IPS-20b (cell line): ENCODE measurements around the gene CFAP300.

Experiments used
- H3K27ac ChIP-seq: one replicate; pipeline ENCODE4 v1.5.1; 2013; ENCODE audit warnings: low read length
- H3K27me3 ChIP-seq: 2 replicates; pipeline ENCODE4 v1.6.1; 2013; ENCODE audit warnings: mild to moderate bottlenecking, low read length, inconsistent platforms; ENCODE audit not compliant: insufficient read depth
- H3K36me3 ChIP-seq: 2 replicates; pipeline ENCODE4 v1.6.1; 2013; ENCODE audit warnings: low read depth, mild to moderate bottlenecking, inconsistent platforms, low read length, moderate library complexity; ENCODE audit not compliant: insufficient read depth
- H3K4me1 ChIP-seq: 2 replicates; pipeline ENCODE4 v1.6.1; 2013; ENCODE audit warnings: mild to moderate bottlenecking, control low read depth, inconsistent platforms, low read length, moderate library complexity; ENCODE audit not compliant: insufficient read depth
- H3K4me3 ChIP-seq: 2 replicates; pipeline ENCODE4 v1.5.1; 2013; ENCODE audit warnings: mild to moderate bottlenecking, low read length, inconsistent platforms
- H3K9ac ChIP-seq: 2 replicates; pipeline ENCODE4 v1.6.1; 2013; ENCODE audit warnings: low read depth, mild to moderate bottlenecking, inconsistent platforms, low read length, moderate library complexity
- H3K9me3 ChIP-seq: 2 replicates; pipeline ENCODE4 v1.6.1; 2013; ENCODE audit warnings: mild to moderate bottlenecking, low read depth, low read length, inconsistent platforms; ENCODE audit not compliant: insufficient read depth

The CFAP300 gene

DNA sequence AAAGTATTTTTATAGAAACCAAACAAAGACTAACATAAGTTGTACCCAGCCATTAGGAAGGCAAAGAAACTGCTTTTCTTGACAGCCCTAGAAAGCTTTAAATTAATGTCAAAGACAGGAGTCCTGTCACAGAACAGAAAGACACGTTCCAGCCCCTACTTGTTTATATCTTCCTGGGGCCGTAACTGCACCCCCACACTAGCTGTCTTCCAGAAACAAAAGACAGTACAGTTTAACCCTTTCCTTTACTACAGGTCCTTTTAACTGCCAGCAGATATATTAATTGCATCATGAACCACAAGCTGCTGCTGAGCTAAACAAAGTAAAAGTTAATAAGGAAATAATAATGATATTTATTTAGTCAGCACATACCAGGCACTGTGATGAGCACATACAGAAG, 20.3 kb upstream of the CFAP300 start:
- Histone ChIP-seq H3K27me3 (no peaks in the 10 kb centered on the region), H3K4me3 (no peak overlapping the region), H3K27ac (no peak overlapping the region), H3K4me1 (no peaks in the 10 kb centered on the region), H3K9me3 (no peaks in the 10 kb centered on the region), H3K36me3 (no peaks in the 10 kb centered on the region), H3K9ac (no peak overlapping the region)

- Histone ChIP-seq H3K27me3 (no peaks in the 10 kb centered on the region), H3K9me3 (peaks cover 5% of the 10 kb centered on the region), H3K36me3 (no peaks in the 10 kb centered on the region), H3K4me3 (no peak overlapping the region), H3K27ac (no peak overlapping the region), H3K4me1 (no peaks in the 10 kb centered on the region), H3K9ac (no peak overlapping the region)
These were observed 10.5 kb upstream of the CFAP300 start for GRCh38 chr11:102036757-102037156.

DNA sequence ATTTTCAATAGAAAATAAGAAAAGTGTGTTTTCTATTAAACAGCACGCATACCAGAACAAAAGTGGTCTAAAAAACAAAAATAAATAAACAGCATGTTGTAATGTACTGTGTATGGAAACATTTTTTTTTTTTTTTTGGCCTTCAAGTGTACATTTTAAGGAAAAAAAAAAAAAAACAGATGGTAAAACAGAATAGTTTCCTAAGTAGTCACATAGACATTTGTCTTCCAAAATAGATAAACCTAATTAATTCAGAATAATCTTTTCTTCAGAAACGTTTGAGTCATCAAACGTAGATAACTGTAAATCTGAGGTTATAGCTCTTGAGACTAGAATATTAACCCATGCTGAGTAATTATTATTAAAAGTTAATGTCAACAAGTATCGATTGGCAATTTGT, 396 bp upstream of the CFAP300 start:
- peak overlapping the region; percentile 73; the same call in 1 of the 2 replicates for H3K4me3 ChIP-seq

DNA sequence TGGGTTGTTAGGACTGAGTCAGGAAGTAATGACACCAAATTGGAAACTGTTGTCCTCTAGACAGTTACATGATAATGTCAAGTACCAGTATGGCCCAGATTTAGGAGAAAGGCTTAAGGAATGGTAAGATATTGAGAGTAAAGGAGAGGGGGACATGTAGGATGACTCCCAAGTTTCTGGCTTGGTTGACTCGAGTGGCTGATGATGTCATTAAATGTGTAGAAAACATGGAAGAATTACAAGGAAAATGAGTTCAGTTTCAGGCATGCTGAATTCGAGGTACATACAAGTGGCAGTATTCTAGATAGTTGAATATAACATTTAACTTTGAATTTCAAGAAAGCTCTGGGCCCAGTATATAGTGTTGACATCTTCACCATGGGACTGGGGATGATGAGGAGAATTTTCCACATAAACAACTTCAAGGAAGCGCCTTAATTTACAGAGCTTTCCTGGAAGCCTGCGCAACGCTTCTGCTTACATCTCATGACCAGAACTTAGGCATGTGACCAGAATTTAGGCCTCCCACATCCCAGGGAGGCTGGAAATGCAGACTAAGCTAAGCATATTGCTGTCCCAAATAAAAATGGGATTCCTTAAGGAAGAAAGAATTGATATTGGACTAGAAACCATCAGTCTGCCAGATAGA, 3.8 kb downstream of the CFAP300 start:
- no peaks in the 10 kb centered on the region for H3K9me3 ChIP-seq
- H3K4me3 ChIP-seq, result no peak overlapping the region
- peaks cover 6% of the 10 kb centered on the region; the same call in 1 of the 2 replicates for H3K27me3 ChIP-seq
- no peak overlapping the region for H3K27ac ChIP-seq
- H3K9ac ChIP-seq, result no peak overlapping the region
- H3K4me1 ChIP-seq, result no peaks in the 10 kb centered on the region
- H3K36me3 ChIP-seq, result no peaks in the 10 kb centered on the region

More for the DNA sequence above, 396 bp upstream of the CFAP300 start:
- H3K9ac ChIP-seq, result no peak overlapping the region
- H3K4me1 ChIP-seq, result no peaks in the 10 kb centered on the region
- H3K27me3 ChIP-seq, result peaks cover 6% of the 10 kb centered on the region; the same call in 1 of the 2 replicates
- no peak overlapping the region for H3K27ac ChIP-seq
- no peaks in the 10 kb centered on the region for H3K9me3 ChIP-seq
- no peaks in the 10 kb centered on the region for H3K36me3 ChIP-seq

- H3K9me3 ChIP-seq, result no peaks in the 10 kb centered on the region
- no peaks in the 10 kb centered on the region for H3K4me1 ChIP-seq
- H3K36me3 ChIP-seq, result no peaks in the 10 kb centered on the region
- H3K9ac ChIP-seq, result no peak overlapping the region
- H3K27ac ChIP-seq, result no peak overlapping the region
- H3K4me3 ChIP-seq, result no peak overlapping the region
- H3K27me3 ChIP-seq, result no peaks in the 10 kb centered on the region
These were observed 14.0 kb downstream of the CFAP300 start for GRCh38 chr11:102061276-102061675.

- Histone ChIP-seq H3K9ac (no peak overlapping the region), H3K9me3 (no peaks in the 10 kb centered on the region), H3K4me3 (no peak overlapping the region), H3K36me3 (no peaks in the 10 kb centered on the region), H3K27me3 (no peaks in the 10 kb centered on the region), H3K27ac (no peak overlapping the region), H3K4me1 (no peaks in the 10 kb centered on the region)
These were observed 14.9 kb downstream of the CFAP300 start for GRCh38 chr11:102062106-102062505.

DNA sequence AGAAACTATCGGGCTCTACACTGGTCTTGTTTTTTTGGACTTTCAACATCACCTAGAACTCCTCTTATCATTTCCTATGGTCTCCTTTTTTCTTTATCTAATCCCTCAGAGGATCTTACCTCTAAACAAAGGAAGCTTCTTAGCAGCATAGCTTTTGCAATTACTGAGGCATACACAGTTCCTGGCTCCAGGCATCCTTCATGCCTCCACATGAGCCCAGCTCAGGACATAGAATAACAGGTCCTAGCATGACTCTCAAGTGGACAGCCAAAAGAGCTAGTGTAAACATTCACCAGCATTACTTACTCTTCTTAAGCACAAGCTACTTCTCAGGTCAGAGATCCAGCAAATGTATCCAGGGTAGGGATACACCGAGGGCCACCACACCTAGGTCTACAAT, 17.1 kb downstream of the CFAP300 start:
- Histone ChIP-seq H3K36me3 (no peaks in the 10 kb centered on the region), H3K4me1 (no peaks in the 10 kb centered on the region), H3K9ac (no peak overlapping the region), H3K4me3 (no peak overlapping the region), H3K27me3 (no peaks in the 10 kb centered on the region), H3K27ac (no peak overlapping the region), H3K9me3 (no peaks in the 10 kb centered on the region)

DNA sequence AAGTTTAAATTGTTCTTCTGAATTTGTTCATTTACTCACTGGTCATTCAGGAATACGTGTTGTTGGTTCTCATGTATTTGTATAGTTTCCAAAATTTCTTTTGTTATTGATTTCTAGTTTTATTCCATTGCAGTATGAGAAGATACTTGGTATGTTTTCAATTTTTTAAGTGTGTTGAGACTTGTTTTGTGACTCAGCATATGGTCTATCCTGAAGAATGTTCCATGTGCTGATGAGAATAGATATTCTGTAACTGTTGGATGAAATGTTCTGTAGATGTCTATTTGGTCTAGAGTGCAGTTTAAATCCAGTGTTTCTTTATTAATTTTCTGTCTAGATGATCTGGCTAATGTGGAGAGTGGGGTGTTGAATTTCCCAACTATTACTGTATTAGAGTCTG, 23.5 kb downstream of the CFAP300 start:
- no peak overlapping the region for H3K9ac ChIP-seq
- no peak overlapping the region for H3K4me3 ChIP-seq
- H3K27ac ChIP-seq, result no peak overlapping the region
- no peaks in the 10 kb centered on the region; the same call in 1 of the 2 replicates for H3K9me3 ChIP-seq
- H3K36me3 ChIP-seq, result no peaks in the 10 kb centered on the region
- H3K27me3 ChIP-seq, result no peaks in the 10 kb centered on the region
- H3K4me1 ChIP-seq, result no peaks in the 10 kb centered on the region

GRCh38 chr11:102071497-102072472, 24.5 kb downstream of the CFAP300 start:
- Histone ChIP-seq H3K4me3 (no peak overlapping the region), H3K36me3 (no peaks in the 10 kb centered on the region), H3K9me3 (no peaks in the 10 kb centered on the region; the same call in 1 of the 2 replicates), H3K9ac (no peak overlapping the region), H3K4me1 (no peaks in the 10 kb centered on the region), H3K27ac (no peak overlapping the region), H3K27me3 (no peaks in the 10 kb centered on the region)

DNA sequence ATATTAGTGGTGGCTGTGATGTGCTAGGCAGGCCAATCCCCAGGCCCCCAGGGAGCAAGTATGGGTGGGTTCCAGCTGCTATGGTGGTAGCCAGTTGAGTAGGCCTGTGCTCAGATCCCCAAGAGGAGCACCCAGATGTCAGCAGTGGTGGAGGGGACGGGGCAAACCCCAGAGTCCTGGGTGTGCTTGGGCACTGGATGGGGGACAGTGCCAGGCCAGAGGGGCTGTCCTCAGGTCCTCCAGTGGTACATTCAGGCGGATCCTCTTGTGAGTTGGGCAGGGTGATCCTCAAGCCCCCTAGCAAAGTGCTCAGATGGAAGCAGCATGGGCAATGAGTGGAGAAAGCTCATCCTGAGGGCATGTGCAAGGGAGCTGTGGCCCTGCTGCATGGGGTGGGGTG, 26.0 kb downstream of the CFAP300 start:
- no peak overlapping the region for H3K9ac ChIP-seq
- no peak overlapping the region for H3K27ac ChIP-seq
- H3K9me3 ChIP-seq, result no peaks in the 10 kb centered on the region; the same call in 1 of the 2 replicates
- no peak overlapping the region for H3K4me3 ChIP-seq
- no peaks in the 10 kb centered on the region for H3K4me1 ChIP-seq
- H3K27me3 ChIP-seq, result no peaks in the 10 kb centered on the region
- H3K36me3 ChIP-seq, result no peaks in the 10 kb centered on the region

GRCh38 chr11:102079625-102080024, 32.4 kb downstream of the CFAP300 start:
- Histone ChIP-seq H3K4me1 (no peaks in the 10 kb centered on the region), H3K4me3 (no peak overlapping the region)

DNA sequence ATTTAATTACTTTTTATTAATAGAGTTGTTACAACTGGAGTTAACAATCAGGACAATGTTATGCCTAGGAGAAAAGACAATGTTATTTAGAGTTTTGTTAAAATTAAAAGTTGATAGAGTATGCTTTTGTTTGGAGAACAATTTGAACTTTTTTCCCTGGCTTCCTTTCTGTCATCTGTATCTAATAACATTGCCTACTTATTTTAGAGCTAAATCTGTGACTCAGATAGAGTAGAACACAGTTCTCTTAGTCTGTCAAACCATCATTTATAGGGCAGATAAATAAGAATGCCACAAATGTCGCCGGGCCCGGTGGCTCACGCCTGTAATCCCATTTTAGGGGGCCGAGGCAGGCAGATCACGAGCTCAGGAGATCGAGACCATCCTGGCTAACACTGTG, 34.1 kb downstream of the CFAP300 start:
- Histone ChIP-seq H3K9me3 (no peaks in the 10 kb centered on the region), H3K4me3 (no peak overlapping the region), H3K27ac (no peak overlapping the region), H3K4me1 (no peaks in the 10 kb centered on the region), H3K27me3 (no peaks in the 10 kb centered on the region), H3K36me3 (no peaks in the 10 kb centered on the region), H3K9ac (no peak overlapping the region)

More at GRCh38 chr11:102079625-102080024, 32.4 kb downstream of the CFAP300 start:
- H3K9me3 ChIP-seq, result no peaks in the 10 kb centered on the region
- no peak overlapping the region for H3K9ac ChIP-seq
- no peak overlapping the region for H3K27ac ChIP-seq
- no peaks in the 10 kb centered on the region for H3K27me3 ChIP-seq
- no peaks in the 10 kb centered on the region for H3K36me3 ChIP-seq
